8988T (cell line): Measurements from ENCODE around the gene TSPO.

Source experiments
- DNase-seq: peaks from one replicate; pipeline ENCODE4 v3.0.0; 2011

Gene TSPO

GRCh38 chr22:43205261-43205691, 53.9 kb downstream of the TSPO start:
- no peak for DNase-seq

- DNase-seq: no peak
These were observed 54.6 kb downstream of the TSPO start for GRCh38 chr22:43205748-43206508.

- no peak for DNase-seq
These were observed 55.3 kb downstream of the TSPO start for GRCh38 chr22:43206509-43207161.

- DNase-seq: no peak
These were observed 56.0 kb downstream of the TSPO start for GRCh38 chr22:43207386-43207785.

- no peak for DNase-seq
These were observed 56.7 kb downstream of the TSPO start for GRCh38 chr22:43207849-43208702.

GRCh38 chr22:43208703-43209522, 57.6 kb downstream of the TSPO start:
- no peak for DNase-seq

GRCh38 chr22:43209523-43209890, 58.1 kb downstream of the TSPO start:
- no peak for DNase-seq

GRCh38 chr22:43209971-43210370, 58.6 kb downstream of the TSPO start:
- no peak for DNase-seq

GRCh38 chr22:43210631-43211515, 59.5 kb downstream of the TSPO start:
- no peak for DNase-seq

- DNase-seq: no peak
These were observed 60.6 kb downstream of the TSPO start for GRCh38 chr22:43211941-43212433.

GRCh38 chr22:43212434-43212952, 61.1 kb downstream of the TSPO start:
- DNase-seq: no peak
